ENCODE data around the gene MTCL1. TPM values are rescaled to one million over a fixed set of nuclear protein-coding genes. Genes with fewer than 3 reads are reported as not detected.

The MTCL1 gene
- total and polyA plus RNA-seq, 10 donors, result 1.6 to 7.5 (median 3.9) TPM

- no peaks in the 10 kb centered on the region for H3K36me3 ChIP-seq
- H3K4me3 ChIP-seq, result no peak overlapping the region
- peaks cover 0 to 71% (median 22%) of the 10 kb centered on the region in 7 donors for H3K27me3 ChIP-seq (replicated peaks in 1 of 7)
- H3K9me3 ChIP-seq, result no peaks in the 10 kb centered on the region
- no peak for TF ChIP-seq CTCF (IDR thresholded peaks at IDR 0.05 in 8 of 11, conservative IDR thresholded peaks at IDR 0.05 in 3 of 11)
- no peak for TF ChIP-seq POLR2AphosphoS5 (IDR thresholded peaks at IDR 0.05)
- no peak for TF ChIP-seq POLR2A (IDR thresholded peaks at IDR 0.05)
- peaks cover 3 to 28% (median 22%) of the 10 kb centered on the region in 6 donors for H3K4me1 ChIP-seq
- intact Hi-C loops (cut with DNase I; ENCODE audit: low total_unique reads), result no loop called here
- H3K27ac ChIP-seq, result no peak overlapping the region
- DNase-seq, result no peak
- WGBS, 5 donors, result 66 to 83% (median 75%) methylated on average over 9 of the region's 9 CpGs
Observed at GRCh38 chr18:8701546-8702118, 3.7 kb upstream of the MTCL1 start.

DNA sequence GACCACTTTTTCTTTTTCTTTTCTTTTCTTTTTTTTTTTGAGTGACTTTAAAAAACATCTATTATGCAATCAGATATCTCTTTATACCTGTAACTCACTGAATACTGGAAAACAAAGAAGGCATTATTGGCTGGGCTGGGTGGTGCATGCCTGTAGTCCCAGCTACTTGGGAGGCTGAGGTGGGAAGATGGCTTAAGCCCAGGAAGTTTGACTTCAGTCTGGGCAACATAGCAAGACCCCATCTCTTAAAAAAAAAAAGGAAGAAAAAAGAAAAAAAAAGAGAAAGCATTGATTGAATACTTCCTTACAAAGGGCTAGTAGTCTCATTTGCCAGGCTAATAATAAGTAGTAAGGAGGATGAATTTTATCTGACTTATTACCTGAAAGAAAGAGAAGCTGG is 2.7 kb upstream of the MTCL1 start:
- no peak overlapping the region for H3K27ac ChIP-seq
- no peak for DNase-seq
- no peaks in the 10 kb centered on the region for H3K9me3 ChIP-seq
- intact Hi-C loops (cut with DNase I; ENCODE audit: low total_unique reads), result no loop called here
- no peaks in the 10 kb centered on the region for H3K36me3 ChIP-seq
- peaks cover 0 to 82% (median 30%) of the 10 kb centered on the region in 7 donors for H3K27me3 ChIP-seq (replicated peaks in 1 of 7)
- peaks cover 8 to 35% (median 30%) of the 10 kb centered on the region in 6 donors for H3K4me1 ChIP-seq
- H3K4me3 ChIP-seq, result no peak overlapping the region
- no peak for TF ChIP-seq POLR2AphosphoS5 (IDR thresholded peaks at IDR 0.05)
- TF ChIP-seq CTCF (IDR thresholded peaks at IDR 0.05 in 8 of 11, conservative IDR thresholded peaks at IDR 0.05 in 3 of 11), result no peak
- TF ChIP-seq POLR2A (IDR thresholded peaks at IDR 0.05), result no peak

- no peaks in the 10 kb centered on the region for H3K9me3 ChIP-seq
- intact Hi-C loops (cut with DNase I; ENCODE audit: low total_unique reads), result no loop called here
- no peak for TF ChIP-seq CTCF (IDR thresholded peaks at IDR 0.05 in 8 of 11, conservative IDR thresholded peaks at IDR 0.05 in 3 of 11)
- peaks cover 8 to 38% (median 30%) of the 10 kb centered on the region in 6 donors for H3K4me1 ChIP-seq
- WGBS, 5 donors, result 22 to 40% (median 30%) methylated on average over 15 to 25 of the region's 25 CpGs
- H3K27ac ChIP-seq, result no peak overlapping the region
- H3K4me3 ChIP-seq, result peak overlapping the region in 1 of 8 donors; percentile 93
- no peak for DNase-seq
- H3K27me3 ChIP-seq (replicated peaks in 1 of 7), result peaks cover 0 to 87% (median 30%) of the 10 kb centered on the region in 7 donors
- no peaks in the 10 kb centered on the region for H3K36me3 ChIP-seq
Observed at GRCh38 chr18:8703092-8703709, 2.2 kb upstream of the MTCL1 start.

GRCh38 chr18:8703781-8704301 is 1.5 kb upstream of the MTCL1 start:
- TF ChIP-seq CTCF (IDR thresholded peaks at IDR 0.05 in 8 of 11, conservative IDR thresholded peaks at IDR 0.05 in 3 of 11) (no peak), POLR2A (IDR thresholded peaks at IDR 0.05) (no peak), POLR2AphosphoS5 (IDR thresholded peaks at IDR 0.05) (no peak)
- no peaks in the 10 kb centered on the region for H3K36me3 ChIP-seq
- peak overlapping the region in 4 of 8 donors; percentile 65 to 93 (median 75) for H3K4me3 ChIP-seq
- no peaks in the 10 kb centered on the region for H3K9me3 ChIP-seq
- H3K4me1 ChIP-seq, result peaks cover 8 to 38% (median 30%) of the 10 kb centered on the region in 6 donors
- H3K27me3 ChIP-seq (replicated peaks in 1 of 7), result peaks cover 0 to 90% (median 30%) of the 10 kb centered on the region in 7 donors
- DNase-seq, result peak; percentile 77
- no peak overlapping the region for H3K27ac ChIP-seq
- WGBS, 5 donors, result 35 to 64% (median 41%) methylated on average over 14 to 16 of the region's 16 CpGs
- intact Hi-C loops (cut with DNase I; ENCODE audit: low total_unique reads), result no loop called here
